Heart left ventricle (tissue), 16 donors: ENCODE measurements around the gene SYNM. TPM values are rescaled to one million over a fixed set of nuclear protein-coding genes. Genes with fewer than 3 reads are reported as not detected.

Source experiments
- ATAC-seq, 4 donors: fragments of 200-7000 bp; cut with Tn5 transposase; one replicate each; pipeline ENCODE4 v1.9.1; 2020 to 2022; ENCODE audit warnings: moderate library complexity in 4 of 4, mild to moderate bottlenecking in 3 of 4, moderate number of reproducible peaks in 1 of 4
- DNase-seq, 5 donors: peaks; one replicate each; pipeline ENCODE4 v3.0.0-alpha.2; 2020
- H3K27ac ChIP-seq, 12 donors: fragments of 200-600 bp; sonication (generic) in 4 of 12; one replicate each; pipeline versions ENCODE4 v1.5.0 to v1.8.0; 2016 to 2022; ENCODE audit warnings: mild to moderate bottlenecking in 2 of 12
- H3K27me3 ChIP-seq, 9 donors: fragments of 200-600 bp; sonication (generic) in 2 of 9; one replicate each; pipeline versions ENCODE4 v1.5.1 to v1.8.0; 2016 to 2022; ENCODE audit warnings: mild to moderate bottlenecking in 3 of 9
- H3K36me3 ChIP-seq, 9 donors: fragments of 200-600 bp; sonication (generic) in 2 of 9; one replicate each; pipeline versions ENCODE4 v1.5.0 to v1.8.0; 2018 to 2022; ENCODE audit warnings: mild to moderate bottlenecking in 2 of 9
- H3K4me1 ChIP-seq, 12 donors: fragments of 200-600 bp; sonication (generic) in 4 of 12; one replicate each; pipeline versions ENCODE4 v1.5.0 to v1.8.0; 2016 to 2022; ENCODE audit warnings: mild to moderate bottlenecking in 3 of 12
- H3K4me3 ChIP-seq, 12 donors: fragments of 200-600 bp; sonication (generic) in 4 of 12; one replicate each; pipeline versions ENCODE4 v1.5.0 to v1.8.0; 2017 to 2022; ENCODE audit warnings: mild to moderate bottlenecking in 9 of 12, moderate library complexity in 4 of 12
- H3K9me3 ChIP-seq, 12 donors: fragments of 200-600 bp; sonication (generic) in 4 of 12; one replicate each; pipeline versions ENCODE4 v1.5.0 to v1.8.0; 2016 to 2022; ENCODE audit warnings: mild to moderate bottlenecking in 1 of 12
- POLR2A ChIP-seq, 2 donors: fragments of 450-650 bp; IDR thresholded peaks; one replicate each; pipeline ENCODE4 v1.6.1; 2017; ENCODE audit warnings: antibody characterized with exemption in 2 of 2, mild to moderate bottlenecking in 2 of 2, moderate library complexity in 2 of 2
- WGBS, 4 donors: extraction: QIAGEN DNeasy Blood & Tissue Kit in 2 of 4; methylation state at CpG; one replicate each; pipeline versions ENCODE4 v1.1.5 to v1.1.7; 2013 to 2018; 5-methylcytosine and 5-hydroxymethylcytosine counted together
- intact Hi-C, 10 donors: fragments of 100-400 bp; cut with DNase I; formaldehyde crosslinking; loops; one replicate each; pipeline versions ENCODE4 v1.11.1 to v1.14.2; 2022
- polyA plus RNA-seq, 2 donors: library from polyadenylated mRNA; stranded (reverse); fragments of 200-250 nt; gene quantifications; one replicate each; pipeline ENCODE4 v1.2.3, GENCODE V29; 2013
- total RNA-seq, 9 donors: library from RNA; depleted of rRNA in 2 of 9; stranded (reverse); fragments of >200 nt in 2 of 9; fragmentation: NEBNext Ultra II Directional in 3 of 9; extraction: Animal tissue kit (Norgen Biotek cat#: 25700) in 3 of 9; gene quantifications; one replicate each; pipeline versions ENCODE4 v1.1.0 to v1.2.4, GENCODE V29; 2016 to 2023
- TF ChIP-seq, protein P1 (sequence below), 12 donors: fragments of 200-600 bp; sonication (generic) in 4 of 12; IDR thresholded peaks; one replicate each; pipeline versions ENCODE4 v1.5.0 to v1.8.0; 2018 to 2022; ENCODE audit warnings: antibody characterized with exemption in 12 of 12, mild to moderate bottlenecking in 5 of 12
- donor health status: ischemic (EF 13 %, LVEDD 7.1; RV severe dilation, severe dysfunction).
- donor health status: healthy with polysubstance abuse.
- donor health status: DM: no; HTN: yes; CAD: no.
- donor health status: DM: no; HTN: no; CAD: no.
- donor health status: ischemic (EF 25% LVEDD 6.9; RV normal size, moderate dysfunction).
- donor health status: ischemic (EF 25% LVEDD 5.7; RV mildly dilated, moderate dysfunction).
- donor health status: healthy.
- donor health status: DM: yes; HTN: yes; CAD: no.
- donor health status: ischemic (EF 35%, LVEDD 5.7; RV mildly dilated, moderate dysfunction).
- donor health status: nonischemic (EF 11% LVEDD 7.7; RV severe dilation, severe dysfunction).
- donor health status: DM: yes; HTN: yes; CAD: no.
- donor health status: PGD.
- donor health status: ischemic (EF 29% LVEDD 5.4; RV normal size, mild dysfunction).
- donor health status: nonischemic (EF 23%, LVEDD 6.1; RV moderate dilation, normal function).

The SYNM gene
- total and polyA plus RNA-seq, 11 donors: 113 to 455 (median 262) TPM

GRCh38 chr15:99170476-99171065 is 65.7 kb downstream of the SYNM start:
- ATAC-seq (peak; percentile 16 to 61 (median 37)), DNase-seq (peak in 1 of 5 donors; percentile 38)
- TF ChIP-seq, protein P1, sequence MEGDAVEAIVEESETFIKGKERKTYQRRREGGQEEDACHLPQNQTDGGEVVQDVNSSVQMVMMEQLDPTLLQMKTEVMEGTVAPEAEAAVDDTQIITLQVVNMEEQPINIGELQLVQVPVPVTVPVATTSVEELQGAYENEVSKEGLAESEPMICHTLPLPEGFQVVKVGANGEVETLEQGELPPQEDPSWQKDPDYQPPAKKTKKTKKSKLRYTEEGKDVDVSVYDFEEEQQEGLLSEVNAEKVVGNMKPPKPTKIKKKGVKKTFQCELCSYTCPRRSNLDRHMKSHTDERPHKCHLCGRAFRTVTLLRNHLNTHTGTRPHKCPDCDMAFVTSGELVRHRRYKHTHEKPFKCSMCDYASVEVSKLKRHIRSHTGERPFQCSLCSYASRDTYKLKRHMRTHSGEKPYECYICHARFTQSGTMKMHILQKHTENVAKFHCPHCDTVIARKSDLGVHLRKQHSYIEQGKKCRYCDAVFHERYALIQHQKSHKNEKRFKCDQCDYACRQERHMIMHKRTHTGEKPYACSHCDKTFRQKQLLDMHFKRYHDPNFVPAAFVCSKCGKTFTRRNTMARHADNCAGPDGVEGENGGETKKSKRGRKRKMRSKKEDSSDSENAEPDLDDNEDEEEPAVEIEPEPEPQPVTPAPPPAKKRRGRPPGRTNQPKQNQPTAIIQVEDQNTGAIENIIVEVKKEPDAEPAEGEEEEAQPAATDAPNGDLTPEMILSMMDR (IDR thresholded peaks at IDR 0.05): peak in 10 of 12 donors; percentile 9 to 47 (median 28)
- TF ChIP-seq POLR2A (IDR thresholded peaks at IDR 0.05): no peak
- intact Hi-C loops: loop anchor here in 6 of 10 donors (1.0 to 5.0 kb wide), 5 partner anchors 33 to 65 kb away; partner anchors contain the start of gene SYNM (in 3 of the 6)
- H3K9me3 ChIP-seq: no peaks in the 10 kb centered on the region
- peaks cover 0 to 51% (median 21%) of the 10 kb centered on the region in 9 donors for H3K36me3 ChIP-seq
- 56 to 72% (median 58%) methylated on average over 7 of the region's 7 CpGs for WGBS, 4 donors
- H3K27ac ChIP-seq: peak overlapping the region; percentile 62 to 94 (median 83)
- no peaks in the 10 kb centered on the region for H3K27me3 ChIP-seq
- peaks cover 0 to 72% (median 25%) of the 10 kb centered on the region in 12 donors for H3K4me1 ChIP-seq
- no peak overlapping the region for H3K4me3 ChIP-seq

DNA sequence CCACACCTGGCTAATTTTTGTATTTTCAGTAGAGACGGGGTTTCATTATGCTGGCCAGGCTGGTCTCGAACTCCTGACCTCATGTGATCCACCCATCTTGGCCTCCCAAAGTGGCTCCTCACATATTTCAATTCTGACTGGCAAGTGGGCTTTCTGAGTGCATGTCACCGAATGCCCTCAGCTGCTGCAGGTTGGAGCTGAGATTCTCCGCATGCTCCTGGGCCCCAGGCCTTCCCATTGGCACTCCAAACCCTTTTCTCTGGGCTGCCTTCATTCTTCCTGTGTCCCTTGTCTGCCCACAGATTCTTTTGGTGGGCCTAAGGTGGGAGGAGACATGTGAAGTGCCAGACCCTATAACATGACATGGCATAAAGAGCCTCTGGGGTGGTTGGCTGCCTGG is 67.3 kb downstream of the SYNM start:
- peaks cover 0 to 76% (median 25%) of the 10 kb centered on the region in 12 donors for H3K4me1 ChIP-seq
- no peak overlapping the region for H3K4me3 ChIP-seq
- H3K9me3 ChIP-seq: no peaks in the 10 kb centered on the region
- intact Hi-C loops: loop anchor here in 6 of 10 donors (5.0 kb wide), 3 partner anchors 35 to 65 kb away; partner anchors contain the start of gene SYNM (in 2 of the 6)
- TF ChIP-seq, protein P1 (IDR thresholded peaks at IDR 0.05): no peak
- TF ChIP-seq POLR2A (IDR thresholded peaks at IDR 0.05): no peak
- H3K36me3 ChIP-seq: peaks cover 0 to 39% (median 21%) of the 10 kb centered on the region in 9 donors
- peak overlapping the region in 3 of 12 donors; percentile 91 to 94 (median 93) for H3K27ac ChIP-seq
- ATAC-seq (no peak), DNase-seq (no peak)
- no peaks in the 10 kb centered on the region for H3K27me3 ChIP-seq
- 92 to 98% (median 97%) methylated on average over 4 of the region's 4 CpGs for WGBS, 4 donors

DNA sequence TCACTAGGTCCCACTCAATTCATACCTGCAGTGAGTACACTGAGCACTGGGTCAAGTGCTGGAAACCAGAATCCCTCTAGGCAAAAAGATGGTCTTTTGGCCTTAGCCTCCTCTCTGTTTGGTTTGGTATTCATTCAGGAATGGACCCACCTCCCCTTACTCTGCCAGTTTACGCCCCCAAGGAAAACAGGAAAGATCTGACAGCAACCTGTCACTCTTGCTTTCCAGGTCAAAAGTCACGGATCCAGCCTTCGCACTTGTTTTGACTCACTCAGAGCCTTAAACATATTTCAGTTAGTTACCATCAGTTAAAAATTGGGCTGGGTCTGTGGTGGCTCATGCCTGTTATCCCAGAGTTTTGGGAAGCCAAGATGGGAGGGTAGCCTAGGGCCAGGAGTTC is 68.1 kb downstream of the SYNM start:
- peaks cover 0 to 72% (median 26%) of the 10 kb centered on the region in 12 donors for H3K4me1 ChIP-seq
- no peaks in the 10 kb centered on the region for H3K27me3 ChIP-seq
- intact Hi-C loops: loop anchor here in 6 of 10 donors (5.0 kb wide), 3 partner anchors 36 to 66 kb away; partner anchors contain the start of gene SYNM (in 2 of the 6)
- H3K9me3 ChIP-seq: no peaks in the 10 kb centered on the region
- peaks cover 0 to 38% (median 21%) of the 10 kb centered on the region in 9 donors for H3K36me3 ChIP-seq
- no peak for TF ChIP-seq POLR2A (IDR thresholded peaks at IDR 0.05)
- TF ChIP-seq, protein P1 (IDR thresholded peaks at IDR 0.05): no peak
- peak overlapping the region in 10 of 12 donors; percentile 66 to 94 (median 86) for H3K27ac ChIP-seq
- WGBS, 4 donors: 93 to 97% (median 95%) methylated on average over 3 of the region's 3 CpGs
- DNase-seq: no peak
- H3K4me3 ChIP-seq: no peak overlapping the region
- no peak for ATAC-seq
